ENCODE results near the gene ABCB6.
A peak's percentile ranks its signal among the peaks of the same experiment; 100 is the strongest.

ABCB6 gene

GRCh38 chr2:219175928-219176817, 42.6 kb downstream of the ABCB6 start:
- peaks cover 2% of the 10 kb centered on the region; the same call in 1 of the 2 replicates for H3K4me1 ChIP-seq (ENCODE audit: control insufficient read depth, insufficient read depth, low read length)
- peaks cover 11% of the 10 kb centered on the region for H3K36me3 ChIP-seq (ENCODE audit: control insufficient read depth, insufficient read depth, low read length)
- DNase-seq (ENCODE audit: low read depth, low spot score), result no peak
- H3K4me3 ChIP-seq (ENCODE audit: low read length), result peak overlapping the region; percentile 94
- no peak overlapping the region for H3K27ac ChIP-seq (ENCODE audit: low read length)
- WGBS (ENCODE audit: insufficient coverage, insufficient read length), result no CpG with 5 or more reads among the region's 45 CpGs
- no peaks in the 10 kb centered on the region for H3K9me3 ChIP-seq (ENCODE audit: control insufficient read depth, insufficient read depth, low read length)
- H3K27me3 ChIP-seq (ENCODE audit: control insufficient read depth, insufficient read depth, low read length), result no peaks in the 10 kb centered on the region

DNA sequence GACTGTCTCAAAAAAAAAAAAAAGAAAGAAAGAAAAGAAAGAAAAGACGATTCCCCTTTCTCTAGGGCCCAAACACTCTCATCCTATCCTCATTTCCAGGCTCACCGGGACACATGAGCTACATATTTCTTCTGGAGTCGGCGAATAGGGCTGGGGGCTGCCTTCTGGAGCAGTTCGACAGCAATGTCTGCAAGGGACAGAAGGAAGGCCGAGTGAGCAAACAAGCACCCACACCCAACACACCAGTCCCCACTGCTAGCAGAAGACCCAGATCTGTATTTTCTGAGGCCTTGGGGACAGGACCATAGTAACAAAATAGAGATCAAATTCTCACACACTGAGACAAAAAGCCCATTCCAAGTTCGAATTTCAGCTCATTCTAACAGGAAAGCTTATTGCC, 43.3 kb downstream of the ABCB6 start:
- peaks cover 6% of the 10 kb centered on the region; the same call in 1 of the 2 replicates for H3K36me3 ChIP-seq (ENCODE audit: control insufficient read depth, insufficient read depth, low read length)
- H3K27ac ChIP-seq (ENCODE audit: low read length), result no peak overlapping the region
- peaks cover 2% of the 10 kb centered on the region; the same call in 1 of the 2 replicates for H3K4me1 ChIP-seq (ENCODE audit: control insufficient read depth, insufficient read depth, low read length)
- no peak overlapping the region for H3K4me3 ChIP-seq (ENCODE audit: low read length)
- H3K9me3 ChIP-seq (ENCODE audit: control insufficient read depth, insufficient read depth, low read length), result no peaks in the 10 kb centered on the region
- H3K27me3 ChIP-seq (ENCODE audit: control insufficient read depth, insufficient read depth, low read length), result no peaks in the 10 kb centered on the region
- no CpG with 5 or more reads among the region's 7 CpGs for WGBS (ENCODE audit: insufficient coverage, insufficient read length)
- no peak for DNase-seq (ENCODE audit: low read depth, low spot score)

DNA sequence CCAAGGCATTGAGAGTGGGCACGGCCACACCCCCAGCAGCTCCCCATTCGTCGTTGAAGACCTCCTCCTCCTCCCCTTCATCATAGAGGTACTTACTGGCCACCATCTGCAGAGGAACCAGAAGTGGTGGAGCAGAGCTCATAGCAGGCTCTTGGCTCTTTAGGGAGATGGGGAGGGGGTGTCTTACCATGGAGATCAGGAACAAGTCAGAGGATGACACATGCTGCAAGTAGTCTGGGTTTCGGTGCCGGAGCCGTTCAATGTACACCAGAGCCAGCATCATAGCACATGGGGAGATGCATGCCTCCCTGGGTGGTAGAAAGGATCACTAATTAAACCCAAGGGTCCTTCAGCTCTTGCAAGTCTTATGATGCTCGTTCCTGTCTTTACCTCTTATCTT, 44.0 kb downstream of the ABCB6 start:
- Histone ChIP-seq H3K4me3 (ENCODE audit: low read length) (no peak overlapping the region), H3K9me3 (ENCODE audit: control insufficient read depth, insufficient read depth, low read length) (no peaks in the 10 kb centered on the region), H3K27me3 (ENCODE audit: control insufficient read depth, insufficient read depth, low read length) (no peaks in the 10 kb centered on the region), H3K36me3 (ENCODE audit: control insufficient read depth, insufficient read depth, low read length) (no peaks in the 10 kb centered on the region), H3K4me1 (ENCODE audit: control insufficient read depth, insufficient read depth, low read length) (peaks cover 2% of the 10 kb centered on the region; the same call in 1 of the 2 replicates), H3K27ac (ENCODE audit: low read length) (no peak overlapping the region)
- no CpG with 5 or more reads among the region's 7 CpGs for WGBS (ENCODE audit: insufficient coverage, insufficient read length)
- no peak for DNase-seq (ENCODE audit: low read depth, low spot score)

GRCh38 chr2:219174146-219174545, 44.6 kb downstream of the ABCB6 start:
- H3K4me1 ChIP-seq (ENCODE audit: control insufficient read depth, insufficient read depth, low read length), result peaks cover 2% of the 10 kb centered on the region; the same call in 1 of the 2 replicates
- no peaks in the 10 kb centered on the region for H3K27me3 ChIP-seq (ENCODE audit: control insufficient read depth, insufficient read depth, low read length)
- no peaks in the 10 kb centered on the region for H3K36me3 ChIP-seq (ENCODE audit: control insufficient read depth, insufficient read depth, low read length)
- H3K27ac ChIP-seq (ENCODE audit: low read length), result no peak overlapping the region
- H3K9me3 ChIP-seq (ENCODE audit: control insufficient read depth, insufficient read depth, low read length), result no peaks in the 10 kb centered on the region
- no CpG with 5 or more reads among the region's 3 CpGs for WGBS (ENCODE audit: insufficient coverage, insufficient read length)
- H3K4me3 ChIP-seq (ENCODE audit: low read length), result no peak overlapping the region
- no peak for DNase-seq (ENCODE audit: low read depth, low spot score)

DNA sequence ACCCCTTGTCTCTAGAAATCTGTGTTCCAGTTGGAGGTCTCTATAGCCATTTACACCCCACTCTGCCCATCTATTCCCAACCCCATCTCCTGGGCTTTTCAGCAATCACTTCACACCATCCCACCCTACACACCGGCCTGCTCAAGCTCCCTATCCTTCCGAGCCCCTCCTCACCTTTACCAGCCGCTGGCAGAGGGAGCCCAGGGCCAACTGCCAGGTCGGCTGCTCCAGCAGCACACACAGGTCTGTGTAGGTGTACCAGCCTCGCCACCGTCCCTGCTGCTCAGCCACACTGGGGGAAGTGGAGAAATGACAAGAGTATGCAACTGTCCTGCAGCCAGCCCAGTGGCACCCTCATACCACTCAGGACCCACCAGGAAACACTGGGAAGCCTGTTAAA, 45.6 kb downstream of the ABCB6 start:
- H3K36me3 ChIP-seq (ENCODE audit: control insufficient read depth, insufficient read depth, low read length), result no peaks in the 10 kb centered on the region
- H3K9me3 ChIP-seq (ENCODE audit: control insufficient read depth, insufficient read depth, low read length), result no peaks in the 10 kb centered on the region
- no CpG with 5 or more reads among the region's 6 CpGs for WGBS (ENCODE audit: insufficient coverage, insufficient read length)
- DNase-seq (ENCODE audit: low read depth, low spot score), result no peak
- no peak overlapping the region for H3K27ac ChIP-seq (ENCODE audit: low read length)
- peaks cover 1% of the 10 kb centered on the region; the same call in 1 of the 2 replicates for H3K4me1 ChIP-seq (ENCODE audit: control insufficient read depth, insufficient read depth, low read length)
- no peak overlapping the region for H3K4me3 ChIP-seq (ENCODE audit: low read length)
- H3K27me3 ChIP-seq (ENCODE audit: control insufficient read depth, insufficient read depth, low read length), result no peaks in the 10 kb centered on the region

DNA sequence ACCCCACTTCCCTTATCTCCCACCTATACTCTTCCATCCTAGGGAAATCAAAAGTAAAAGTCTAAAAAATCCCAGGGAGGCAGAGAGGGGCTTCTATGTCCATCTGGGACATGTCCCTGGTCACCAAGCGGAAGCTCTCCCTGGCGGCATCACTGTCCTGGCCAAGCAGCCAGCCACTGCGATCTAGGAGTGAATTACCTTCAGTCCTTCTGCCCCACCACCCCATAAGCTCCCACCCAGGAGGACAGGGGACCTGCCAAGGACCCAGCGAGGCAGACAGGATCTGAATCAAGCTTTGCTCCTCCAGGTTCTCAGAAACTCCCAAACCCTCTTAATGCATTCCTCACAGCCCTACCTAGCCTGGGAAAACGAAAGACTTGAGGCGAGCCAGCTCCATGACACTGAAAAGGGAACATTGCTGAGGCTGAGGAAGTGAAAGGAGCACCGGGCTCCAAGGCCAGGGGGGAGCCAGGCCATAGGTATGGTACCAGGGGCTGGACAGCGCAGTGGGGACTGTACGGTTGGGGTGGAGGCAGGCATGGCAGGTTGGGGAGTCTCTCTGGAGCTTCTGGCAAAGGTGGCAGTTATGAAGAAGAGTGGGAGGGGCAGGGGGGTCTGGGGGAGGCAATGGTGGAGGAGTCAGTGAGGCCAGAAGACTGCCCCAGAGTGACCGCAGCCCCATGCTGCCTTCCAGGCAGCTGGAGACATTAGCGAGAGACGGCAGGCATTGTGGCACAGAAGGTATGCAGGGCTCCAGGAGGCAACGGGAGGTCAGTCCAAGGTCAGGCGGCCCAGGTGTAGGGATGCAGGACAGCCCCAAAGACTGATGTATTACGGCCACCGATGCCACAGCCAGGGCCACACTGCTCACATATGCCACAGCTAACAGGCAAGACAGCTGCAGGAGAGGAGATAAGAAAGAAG, 46.3 kb downstream of the ABCB6 start:
- WGBS (ENCODE audit: insufficient coverage, insufficient read length), result no CpG with 5 or more reads among the region's 16 CpGs
- Histone ChIP-seq H3K9me3 (ENCODE audit: control insufficient read depth, insufficient read depth, low read length) (no peaks in the 10 kb centered on the region), H3K27ac (ENCODE audit: low read length) (no peak overlapping the region), H3K36me3 (ENCODE audit: control insufficient read depth, insufficient read depth, low read length) (no peaks in the 10 kb centered on the region), H3K27me3 (ENCODE audit: control insufficient read depth, insufficient read depth, low read length) (no peaks in the 10 kb centered on the region), H3K4me1 (ENCODE audit: control insufficient read depth, insufficient read depth, low read length) (peaks cover 1% of the 10 kb centered on the region; the same call in 1 of the 2 replicates), H3K4me3 (ENCODE audit: low read length) (no peak overlapping the region)
- no peak for DNase-seq (ENCODE audit: low read depth, low spot score)

GRCh38 chr2:219171231-219171651, 47.5 kb downstream of the ABCB6 start:
- Histone ChIP-seq H3K27me3 (ENCODE audit: control insufficient read depth, insufficient read depth, low read length) (no peaks in the 10 kb centered on the region), H3K4me3 (ENCODE audit: low read length) (no peak overlapping the region), H3K9me3 (ENCODE audit: control insufficient read depth, insufficient read depth, low read length) (no peaks in the 10 kb centered on the region), H3K4me1 (ENCODE audit: control insufficient read depth, insufficient read depth, low read length) (peaks cover 1% of the 10 kb centered on the region; the same call in 1 of the 2 replicates), H3K36me3 (ENCODE audit: control insufficient read depth, insufficient read depth, low read length) (no peaks in the 10 kb centered on the region), H3K27ac (ENCODE audit: low read length) (no peak overlapping the region)
- no peak for DNase-seq (ENCODE audit: low read depth, low spot score)
- WGBS (ENCODE audit: insufficient coverage, insufficient read length), result no CpG with 5 or more reads among the region's 6 CpGs

DNA sequence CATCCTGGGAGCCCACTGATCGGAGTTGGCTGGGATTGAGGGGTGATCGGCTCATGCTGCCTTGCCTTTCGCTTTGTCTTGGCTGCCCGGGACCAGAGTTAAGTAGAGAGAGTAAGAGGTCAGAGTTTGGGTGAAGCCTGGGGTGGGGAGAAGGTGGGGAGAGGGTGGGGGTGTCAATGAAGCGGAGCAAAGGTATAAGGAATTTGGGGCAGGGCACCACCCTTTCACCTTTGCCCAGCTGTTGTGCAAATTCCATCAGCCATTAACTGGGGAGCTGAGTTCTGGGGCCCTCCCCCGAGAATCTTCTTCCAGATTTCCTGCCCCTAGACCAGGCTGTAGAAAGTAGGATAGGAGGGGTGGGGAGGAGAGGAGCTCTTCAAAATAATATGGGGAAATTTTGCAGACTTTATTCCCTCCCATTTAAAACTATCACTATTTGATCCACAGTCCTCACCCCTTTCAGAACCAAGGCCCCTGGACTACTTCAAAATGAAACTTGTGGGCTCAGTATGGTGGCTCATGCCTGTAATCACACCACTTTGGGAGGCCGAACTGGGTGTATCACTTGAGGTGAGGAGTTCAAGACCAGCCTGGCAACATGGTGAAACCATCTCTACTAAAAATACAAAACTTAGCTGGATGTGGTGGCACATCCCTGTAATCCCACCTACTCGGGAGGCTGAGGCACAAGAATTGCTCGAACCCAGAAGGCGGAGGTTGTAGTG, 48.7 kb downstream of the ABCB6 start, which contains the start of gene SLC23A3:
Gene SLC23A3 (minus strand): TSS at position 100 of the 725 bp plus-strand sequence. CDS start 45 bp downstream, at position 55.
- no peak within 1 kb of the TSS for H3K27ac ChIP-seq (ENCODE audit: low read length)
- H3K9me3 ChIP-seq (ENCODE audit: control insufficient read depth, insufficient read depth, low read length), result no peaks in the 10 kb centered on the region
- DNase-seq (ENCODE audit: low read depth, low spot score), result no peak
- H3K4me1 ChIP-seq (ENCODE audit: control insufficient read depth, insufficient read depth, low read length), result no peaks in the 10 kb centered on the region
- no peaks in the 10 kb centered on the region for H3K27me3 ChIP-seq (ENCODE audit: control insufficient read depth, insufficient read depth, low read length)
- no CpG with 5 or more reads among the region's 10 CpGs for WGBS (ENCODE audit: insufficient coverage, insufficient read length)
- no peak within 1 kb of the TSS for H3K4me3 ChIP-seq (ENCODE audit: low read length)
- no peaks in the 10 kb centered on the region for H3K36me3 ChIP-seq (ENCODE audit: control insufficient read depth, insufficient read depth, low read length)

DNA sequence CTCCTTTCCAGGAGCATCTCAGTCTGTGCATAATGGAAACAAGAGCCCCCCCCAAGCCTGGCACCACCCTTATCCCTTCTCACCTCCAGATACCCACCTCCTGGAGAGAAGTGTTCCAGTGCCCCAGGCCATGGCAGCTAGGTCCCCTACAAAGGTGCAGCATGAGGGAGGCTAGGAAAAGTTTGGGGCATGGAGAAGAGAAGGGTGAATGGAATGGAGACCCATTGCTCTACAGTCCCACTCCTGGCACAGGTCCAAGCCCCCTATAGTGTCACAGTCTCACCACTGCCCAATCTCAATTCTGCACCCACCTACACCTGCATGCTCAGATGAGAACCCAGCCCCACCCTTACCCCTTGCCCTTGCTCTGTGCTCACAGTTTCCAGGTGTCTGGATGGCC, 49.8 kb downstream of the ABCB6 start:
- Histone ChIP-seq H3K4me1 (ENCODE audit: control insufficient read depth, insufficient read depth, low read length) (no peaks in the 10 kb centered on the region), H3K27ac (ENCODE audit: low read length) (no peak overlapping the region), H3K9me3 (ENCODE audit: control insufficient read depth, insufficient read depth, low read length) (no peaks in the 10 kb centered on the region), H3K36me3 (ENCODE audit: control insufficient read depth, insufficient read depth, low read length) (no peaks in the 10 kb centered on the region), H3K4me3 (ENCODE audit: low read length) (no peak overlapping the region), H3K27me3 (ENCODE audit: control insufficient read depth, insufficient read depth, low read length) (no peaks in the 10 kb centered on the region)
- DNase-seq (ENCODE audit: low read depth, low spot score), result no peak

DNA sequence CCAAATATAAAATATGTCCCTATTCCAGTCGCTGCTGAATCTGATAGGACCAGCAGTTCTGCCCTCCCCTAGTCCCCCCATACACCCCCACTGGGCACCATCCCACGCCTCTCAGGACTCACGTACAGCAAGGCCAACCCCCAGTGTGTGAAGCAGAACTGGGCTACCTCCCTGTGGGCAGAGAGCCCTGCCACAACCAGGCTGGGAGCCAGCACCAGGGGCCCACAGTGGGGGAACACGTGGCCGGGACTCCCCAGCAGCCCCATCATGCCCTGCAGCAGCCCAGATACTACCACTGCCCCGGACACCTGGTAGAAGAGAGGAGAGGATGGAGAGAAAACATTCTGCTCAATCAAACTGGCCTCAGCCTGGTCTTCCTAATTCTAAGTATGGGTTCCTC, 50.2 kb downstream of the ABCB6 start:
- Histone ChIP-seq H3K27me3 (ENCODE audit: control insufficient read depth, insufficient read depth, low read length) (no peaks in the 10 kb centered on the region), H3K27ac (ENCODE audit: low read length) (no peak overlapping the region), H3K4me1 (ENCODE audit: control insufficient read depth, insufficient read depth, low read length) (no peaks in the 10 kb centered on the region), H3K4me3 (ENCODE audit: low read length) (no peak overlapping the region), H3K36me3 (ENCODE audit: control insufficient read depth, insufficient read depth, low read length) (no peaks in the 10 kb centered on the region), H3K9me3 (ENCODE audit: control insufficient read depth, insufficient read depth, low read length) (no peaks in the 10 kb centered on the region)
- DNase-seq (ENCODE audit: low read depth, low spot score), result no peak
- WGBS (ENCODE audit: insufficient coverage, insufficient read length), result no CpG with 5 or more reads among the region's 6 CpGs
